Suppressor macrophage (primary cell): ENCODE measurements around the gene BRINP1.
"Not testable (repeated sequence)": the region's sequence is repeated elsewhere in the genome, so short reads cannot be mapped to it uniquely, and the experiment has no call there.

ENCODE experiments used
- DNase-seq, 4 experiments: peaks; one replicate each; pipeline ENCODE4 v3.0.0-alpha.2; 2020 to 2022

The BRINP1 gene

DNA sequence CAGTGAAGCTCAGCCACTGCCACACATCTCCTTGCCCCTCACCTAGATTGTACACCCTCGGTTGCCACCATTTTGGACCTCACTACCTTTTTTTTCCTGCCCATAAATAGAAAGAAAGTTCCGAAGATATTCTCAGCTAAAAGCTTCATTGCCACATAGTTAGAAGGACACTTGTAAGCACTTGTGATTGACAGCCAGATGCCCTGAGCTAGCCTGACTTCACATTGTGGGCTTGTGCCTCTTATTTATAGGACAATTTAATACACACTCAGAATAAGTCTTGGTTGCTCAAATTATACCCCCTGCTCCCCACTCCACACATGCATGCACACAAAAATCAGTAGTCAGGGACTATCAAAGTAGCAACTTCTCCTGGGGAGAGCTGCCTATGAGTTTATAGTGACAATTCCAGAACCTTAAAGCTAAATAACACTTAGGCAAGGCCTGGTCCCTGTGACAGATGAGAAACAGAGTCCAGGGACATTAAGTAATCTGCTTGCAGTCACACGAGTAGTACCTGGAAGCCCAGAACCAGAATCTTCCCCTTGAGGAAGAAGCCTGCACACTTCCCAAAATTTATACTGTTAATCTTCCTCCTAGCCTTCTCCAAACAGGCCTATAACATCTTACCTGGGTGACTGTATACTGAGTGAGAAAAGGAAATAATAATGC lies 184.8 kb downstream of the BRINP1 start:
- no peak for DNase-seq

DNA sequence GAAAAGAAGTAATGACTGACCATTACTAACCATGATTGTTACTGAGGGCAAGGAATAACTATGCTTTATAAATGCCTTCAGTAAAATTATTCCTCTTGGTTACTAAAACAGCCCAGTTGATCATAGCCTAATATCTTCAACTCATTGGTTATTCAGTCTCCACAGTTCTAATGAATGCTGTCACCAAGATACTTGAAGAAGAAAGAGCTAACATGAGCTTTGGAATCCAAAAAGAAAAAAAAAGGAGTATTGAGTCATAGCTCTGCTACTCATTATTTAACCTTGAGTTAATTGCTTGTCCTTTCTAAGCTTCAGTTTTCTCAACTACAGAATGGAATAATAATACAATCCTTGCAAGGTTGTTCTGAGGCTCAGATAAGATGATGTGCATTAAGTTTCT lies 187.7 kb downstream of the BRINP1 start:
- no peak for DNase-seq

DNA sequence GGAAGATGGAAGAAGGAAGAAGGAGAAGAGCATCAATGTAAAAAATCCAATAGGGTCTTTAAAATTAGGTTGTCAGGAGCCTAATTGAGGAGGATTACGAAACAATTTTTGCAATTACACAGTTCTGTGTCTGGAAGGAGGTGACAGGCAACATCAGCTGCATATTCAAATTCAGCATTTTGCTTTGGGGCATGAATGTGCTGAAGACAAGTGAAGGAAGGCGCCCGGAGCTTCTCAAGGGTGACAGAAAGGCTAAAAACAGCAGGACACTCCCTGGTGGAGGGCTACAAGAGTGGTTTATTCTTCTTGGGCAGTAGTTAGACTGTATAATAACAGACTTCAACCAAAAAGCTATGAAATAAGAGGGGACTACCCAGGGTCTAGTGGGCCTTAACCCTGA lies 188.3 kb downstream of the BRINP1 start:
- DNase-seq = no peak

DNA sequence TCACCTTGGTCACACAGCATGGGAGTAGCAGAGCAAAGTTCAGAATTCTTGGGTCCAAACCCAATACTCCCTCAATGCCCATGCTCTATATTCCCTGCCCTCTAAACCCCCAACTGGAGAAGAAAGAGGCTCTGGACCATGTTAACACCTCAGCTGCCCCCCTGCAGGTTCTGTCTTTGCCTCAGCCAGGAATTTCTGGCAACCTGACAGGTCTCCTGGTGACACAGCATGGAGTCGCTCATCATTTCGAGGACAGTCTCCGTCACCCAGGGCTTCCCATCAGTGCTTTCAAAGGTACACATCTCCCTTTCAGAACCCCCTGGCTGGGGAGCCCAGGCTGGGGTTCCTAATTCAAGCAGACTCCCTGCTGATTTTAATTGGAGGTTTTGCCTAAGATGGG lies 189.5 kb downstream of the BRINP1 start:
- DNase-seq = no peak

DNA sequence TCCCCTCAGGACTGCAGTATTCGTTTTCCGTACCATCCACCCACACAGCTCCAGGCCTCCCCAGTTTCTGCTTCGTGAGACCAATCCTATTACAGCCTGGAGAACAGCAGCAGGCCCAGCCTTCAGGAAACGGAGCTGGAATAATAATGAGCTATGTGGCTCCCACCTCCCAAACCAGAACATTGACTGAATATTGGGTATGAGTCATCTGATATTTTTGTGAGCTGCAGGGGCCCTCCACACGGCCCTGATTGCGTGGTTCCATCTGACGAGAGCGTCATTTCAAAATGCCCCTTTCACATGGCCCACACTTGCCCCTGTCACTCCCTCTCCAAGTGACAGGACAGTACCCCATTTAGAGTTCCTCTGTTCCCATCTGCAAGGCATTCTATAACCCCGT lies 192.0 kb downstream of the BRINP1 start:
- DNase-seq = no peak

DNA sequence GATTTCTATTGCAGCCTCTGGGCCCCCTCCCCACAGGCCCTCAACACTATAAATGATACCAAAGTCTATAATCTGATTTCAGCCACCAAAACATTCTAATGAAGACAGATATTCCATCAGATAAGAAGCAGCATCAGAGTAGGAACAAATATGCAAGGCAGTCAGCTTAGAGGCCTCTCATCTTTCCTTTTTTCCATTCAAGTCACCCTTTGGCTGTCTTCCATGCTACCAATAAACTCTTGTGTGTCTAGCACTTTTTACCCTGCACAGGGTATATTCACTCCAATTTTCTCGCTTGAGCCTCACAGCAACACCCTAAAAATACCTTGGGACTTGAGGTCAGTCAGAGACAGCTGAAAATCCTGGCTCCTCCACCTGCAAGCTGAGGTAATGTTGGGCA lies 193.7 kb downstream of the BRINP1 start:
- no peak for DNase-seq

DNA sequence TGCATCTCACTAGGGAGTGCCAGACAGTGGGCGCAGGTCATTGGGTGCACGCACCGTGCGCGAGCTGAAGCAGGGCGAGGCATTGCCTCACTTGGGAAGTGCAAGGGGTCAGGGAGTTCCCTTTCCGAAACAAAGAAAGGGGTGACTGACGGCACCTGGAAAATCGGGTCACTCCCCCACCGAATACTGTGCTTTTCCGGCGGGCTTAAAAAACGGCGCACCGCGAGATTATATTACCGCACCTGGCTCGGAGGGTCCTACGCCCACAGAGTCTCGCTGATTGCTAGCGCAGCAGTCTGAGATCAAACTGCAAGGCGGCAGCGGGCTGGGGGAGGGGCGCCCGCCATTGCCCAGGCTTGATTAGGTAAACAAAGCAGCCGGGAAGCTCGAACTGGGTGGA lies 200.0 kb downstream of the BRINP1 start:
- DNase-seq = not testable (repeated sequence)

DNA sequence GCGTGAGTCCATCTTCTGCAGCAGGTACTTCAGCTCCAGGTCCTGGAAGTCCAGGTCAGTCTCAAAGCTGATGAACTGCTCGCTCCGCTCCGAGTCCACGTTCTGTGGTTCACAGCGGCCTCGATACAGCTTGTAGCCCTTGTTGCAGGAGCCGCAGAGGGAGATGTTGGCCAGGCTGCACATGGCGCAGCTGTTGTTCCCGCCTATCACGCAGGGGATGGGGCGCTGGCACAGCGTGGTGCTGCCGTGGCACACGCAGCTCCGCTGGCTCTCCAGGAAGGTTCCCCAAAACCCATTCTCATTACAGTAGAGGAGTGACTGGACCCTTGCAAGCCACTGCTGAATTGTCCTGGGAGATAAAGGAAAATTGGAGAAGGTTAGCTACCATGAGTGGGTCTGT lies 201.4 kb downstream of the BRINP1 start:
- no peak for DNase-seq

DNA sequence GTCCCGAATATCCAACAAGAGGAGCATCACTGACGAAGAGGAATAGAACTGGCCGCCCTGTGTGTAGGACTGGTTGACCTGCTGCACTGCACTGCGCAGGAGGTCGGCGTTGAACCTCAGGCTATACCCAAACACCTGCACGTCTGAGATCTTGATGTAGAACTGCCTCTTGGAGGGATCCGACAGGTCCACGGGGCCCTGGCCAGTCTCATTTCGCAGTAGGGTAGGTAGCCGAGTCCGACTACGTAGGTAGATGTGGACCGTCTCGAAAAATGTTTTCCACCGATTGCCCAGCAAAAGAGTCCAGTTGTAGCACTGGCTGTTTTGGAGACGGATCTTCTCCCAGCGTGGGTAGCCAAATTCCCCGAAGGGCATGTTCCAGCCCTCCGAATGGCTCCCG lies 202.0 kb downstream of the BRINP1 start:
- no peak for DNase-seq

DNA sequence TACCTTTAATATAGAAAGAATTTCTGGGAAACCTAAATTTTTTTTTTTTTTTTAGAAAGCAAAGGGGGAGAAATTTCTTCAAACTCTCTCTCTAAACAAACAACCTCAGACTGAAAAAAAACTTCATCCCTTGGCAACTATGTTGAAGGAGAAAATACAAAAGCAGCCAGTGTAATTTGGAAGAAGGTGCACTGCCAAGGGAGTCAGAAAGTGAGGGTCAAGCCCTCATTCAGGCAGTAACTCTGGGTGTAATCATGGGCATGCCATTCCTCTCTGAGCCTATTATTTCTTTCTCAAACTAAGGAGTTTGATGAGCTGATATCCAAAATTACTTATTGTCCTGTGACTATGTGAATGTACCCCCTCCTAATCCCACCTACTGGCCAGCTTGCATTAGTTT lies 203.1 kb downstream of the BRINP1 start:
- DNase-seq = no peak

DNA sequence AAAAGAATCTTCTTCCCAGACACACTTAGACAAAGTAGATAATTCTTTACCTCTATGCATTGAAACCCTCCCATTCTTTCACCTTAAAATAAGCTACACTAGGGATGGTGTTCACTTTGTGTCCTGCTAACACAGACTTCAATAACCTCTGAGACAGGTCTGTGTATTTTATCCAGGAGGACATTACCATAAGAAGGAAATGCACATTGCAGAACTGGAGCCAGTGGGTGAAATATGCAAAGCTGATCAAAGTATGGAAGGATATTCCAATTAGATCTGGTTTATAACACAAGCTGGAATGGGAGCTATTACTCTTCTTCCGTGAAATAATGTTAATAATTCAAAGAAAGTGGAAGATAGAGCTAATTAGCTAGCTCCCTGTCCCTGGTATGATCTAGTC lies 204.1 kb downstream of the BRINP1 start:
- no peak for DNase-seq

DNA sequence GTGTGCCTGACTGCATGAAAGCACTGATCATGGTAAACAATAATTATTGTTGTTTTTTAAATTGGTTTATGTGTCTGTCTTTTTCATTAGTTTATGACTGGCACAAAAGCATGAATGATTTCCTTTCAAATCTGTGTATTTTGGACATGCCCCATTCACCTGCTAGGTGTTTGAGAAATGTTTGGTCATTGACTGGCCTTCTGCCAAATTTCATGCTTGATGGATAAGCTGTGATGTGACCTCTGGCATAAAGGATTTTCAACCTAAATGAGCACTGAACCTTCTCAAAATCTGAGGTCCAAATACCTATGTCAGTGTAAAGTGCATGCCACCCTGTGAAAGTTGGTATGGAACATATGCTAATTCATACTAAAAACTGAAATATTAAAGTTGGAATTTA lies 204.5 kb downstream of the BRINP1 start:
- DNase-seq = no peak

DNA sequence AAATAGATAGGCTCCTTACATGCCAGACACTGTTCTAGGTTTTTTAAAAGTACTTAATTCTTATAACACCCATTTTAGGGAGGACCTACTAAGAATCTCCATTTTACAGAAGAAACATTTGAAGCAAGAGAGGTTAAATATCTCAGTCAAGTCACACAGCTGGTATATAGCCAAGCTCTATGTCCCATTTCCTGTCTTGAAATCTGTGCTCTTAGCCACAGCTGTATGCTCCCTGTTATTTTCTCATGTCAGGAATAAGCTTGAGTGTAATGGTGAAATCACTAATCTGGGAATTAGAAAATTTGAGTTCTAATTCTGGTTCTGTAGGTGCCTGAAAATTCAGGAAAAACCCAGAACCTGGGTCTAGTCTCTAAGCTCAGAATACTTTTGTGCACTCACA lies 208.7 kb downstream of the BRINP1 start:
- no peak for DNase-seq

DNA sequence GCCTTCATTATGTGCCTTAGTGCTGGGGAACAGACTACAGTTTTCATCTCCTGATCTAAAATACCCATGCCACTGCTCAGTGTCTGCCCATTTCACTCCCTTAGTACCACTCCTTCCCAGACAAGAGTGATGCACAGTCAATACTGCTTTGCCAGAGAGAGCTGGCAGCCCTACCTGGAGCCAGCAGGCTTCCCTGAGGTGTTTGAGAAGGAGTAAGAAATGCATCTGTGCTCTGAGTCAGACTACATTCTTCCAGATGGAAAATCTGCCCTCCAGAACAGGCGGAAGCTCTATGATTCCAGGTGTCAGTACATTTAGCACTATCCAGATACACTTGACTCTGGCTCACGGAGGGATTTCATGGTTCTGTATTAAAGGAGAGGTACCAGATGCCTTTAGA lies 209.8 kb downstream of the BRINP1 start:
- DNase-seq = no peak

DNA sequence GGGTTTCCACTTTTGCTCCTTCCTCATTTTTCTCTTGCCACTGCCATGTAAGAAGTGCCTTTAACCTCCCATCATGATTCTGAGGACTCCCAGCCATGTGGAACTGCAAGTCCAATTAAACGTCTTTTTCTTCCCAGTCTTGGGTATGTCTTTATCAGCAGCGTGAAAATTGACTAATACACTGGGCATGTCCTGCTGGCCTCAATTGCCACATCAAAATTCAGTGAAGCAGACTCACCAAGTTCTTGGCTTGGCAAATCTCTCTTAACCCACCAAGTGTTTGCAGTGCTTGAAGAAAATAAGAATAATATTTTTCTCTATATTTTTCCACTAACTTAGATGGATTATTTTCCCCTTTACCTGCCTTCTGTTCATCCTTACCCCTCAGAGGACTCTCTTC lies 212.0 kb downstream of the BRINP1 start:
- no peak for DNase-seq

DNA sequence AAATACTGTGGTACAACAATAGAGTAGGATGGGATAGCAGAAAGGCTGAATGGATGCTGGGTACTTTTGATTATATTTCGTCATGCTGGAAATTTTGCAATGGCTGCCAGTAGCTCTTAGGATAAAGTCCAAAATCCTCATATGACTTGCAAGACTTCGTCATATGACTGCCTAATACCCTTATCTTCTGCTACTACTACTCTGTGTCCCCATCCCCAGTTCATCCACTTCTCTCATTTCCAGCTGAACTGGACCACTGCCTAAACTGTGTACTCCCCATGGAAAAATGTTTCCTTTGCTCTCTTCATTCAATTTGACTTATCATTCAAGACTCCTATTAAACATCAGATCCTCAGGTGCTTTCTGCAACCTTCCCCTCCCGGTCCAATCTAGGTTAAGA lies 212.9 kb downstream of the BRINP1 start:
- DNase-seq = no peak

DNA sequence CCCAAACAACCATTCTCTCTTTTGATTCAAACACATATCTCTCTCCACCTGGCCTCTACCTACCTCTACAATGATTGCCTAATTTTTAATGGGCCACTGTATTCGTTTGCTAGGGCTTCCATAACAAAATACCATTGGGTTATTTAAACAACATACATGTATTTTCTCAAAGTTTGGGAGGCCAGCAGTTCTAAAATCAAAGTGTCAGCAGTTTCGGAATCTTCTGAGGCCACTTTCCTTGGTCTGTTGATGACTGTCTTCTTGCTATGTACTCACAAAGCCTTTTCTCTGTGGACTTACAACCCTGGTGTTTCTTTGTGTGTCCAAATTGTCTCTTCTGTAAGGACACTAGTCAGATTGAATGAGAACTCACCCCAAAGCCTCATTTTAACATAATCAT lies 214.7 kb downstream of the BRINP1 start:
- no peak for DNase-seq

DNA sequence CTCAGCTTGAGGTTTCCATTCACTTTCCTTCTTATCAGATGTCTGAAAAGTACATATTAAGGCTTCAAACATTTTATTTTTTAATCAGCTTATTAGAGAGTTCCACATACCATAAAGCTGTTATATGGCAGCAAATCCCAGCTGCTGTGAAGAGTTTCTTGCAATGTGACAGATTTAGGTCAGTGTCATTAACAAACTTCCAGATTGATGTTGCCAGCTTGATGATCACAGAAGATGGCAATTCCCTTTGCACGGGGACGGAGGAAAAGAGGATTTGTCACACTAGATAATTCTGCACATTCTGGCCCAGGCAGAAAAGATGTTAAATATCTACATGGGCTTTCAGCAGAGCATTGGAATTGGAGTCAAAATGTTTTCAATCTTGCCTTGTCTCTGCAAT lies 215.8 kb downstream of the BRINP1 start:
- no peak for DNase-seq

DNA sequence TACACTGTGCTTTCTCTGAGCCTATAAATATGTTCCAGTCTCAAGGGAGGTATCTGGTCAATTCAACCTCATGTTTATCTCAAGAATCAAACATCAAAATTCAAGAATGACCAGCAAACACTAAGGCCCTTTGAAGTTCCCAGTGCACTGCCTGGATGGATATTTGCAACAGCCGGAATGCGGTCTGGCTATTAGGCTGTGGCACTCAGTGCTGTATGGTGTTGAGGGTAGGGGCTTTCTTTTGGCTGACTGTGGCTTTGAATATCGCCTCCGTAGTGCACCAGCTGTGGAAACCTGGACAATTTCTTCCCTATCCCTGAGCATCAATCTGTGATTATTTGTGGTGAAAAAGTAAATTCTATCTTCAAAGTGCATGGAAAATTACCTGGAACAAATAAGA lies 220.4 kb downstream of the BRINP1 start:
- no peak for DNase-seq

DNA sequence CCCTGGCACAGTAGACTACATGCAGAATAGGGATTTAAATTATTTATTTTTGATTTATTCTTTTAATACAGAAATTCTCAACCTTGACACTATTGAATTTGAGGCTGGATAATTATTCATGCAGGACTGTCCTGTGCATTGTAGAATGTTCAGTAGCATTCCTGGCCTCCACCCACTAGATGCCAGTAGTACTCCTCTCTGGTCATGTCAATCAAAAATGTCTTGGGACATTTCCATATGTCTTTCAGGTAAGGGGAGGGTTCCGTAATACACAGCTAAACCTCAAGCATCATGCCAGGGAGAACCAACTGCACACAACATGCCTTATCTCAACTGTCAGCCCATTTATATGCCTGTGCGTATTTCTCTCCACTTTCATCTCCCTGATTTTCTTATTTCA lies 231.8 kb downstream of the BRINP1 start:
- DNase-seq = no peak

DNA sequence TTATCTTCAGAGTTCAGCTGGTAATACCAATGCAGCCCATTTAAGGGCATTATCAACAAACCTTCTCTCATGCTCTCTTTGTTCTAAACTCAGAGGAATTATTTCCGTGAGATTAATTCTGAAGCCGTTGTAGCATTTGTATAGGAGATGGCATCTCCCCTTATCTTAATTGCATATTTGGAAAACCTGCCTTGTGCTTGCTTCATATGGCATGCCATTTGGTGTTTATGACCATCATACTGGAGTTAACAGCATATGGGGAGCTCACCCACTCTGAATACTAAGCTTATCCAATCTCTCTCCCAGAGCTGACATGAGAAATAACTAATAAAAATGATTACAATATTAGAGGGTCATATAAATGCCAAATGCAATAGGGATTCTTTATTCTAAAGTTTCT lies 243.2 kb downstream of the BRINP1 start:
- DNase-seq = no peak

DNA sequence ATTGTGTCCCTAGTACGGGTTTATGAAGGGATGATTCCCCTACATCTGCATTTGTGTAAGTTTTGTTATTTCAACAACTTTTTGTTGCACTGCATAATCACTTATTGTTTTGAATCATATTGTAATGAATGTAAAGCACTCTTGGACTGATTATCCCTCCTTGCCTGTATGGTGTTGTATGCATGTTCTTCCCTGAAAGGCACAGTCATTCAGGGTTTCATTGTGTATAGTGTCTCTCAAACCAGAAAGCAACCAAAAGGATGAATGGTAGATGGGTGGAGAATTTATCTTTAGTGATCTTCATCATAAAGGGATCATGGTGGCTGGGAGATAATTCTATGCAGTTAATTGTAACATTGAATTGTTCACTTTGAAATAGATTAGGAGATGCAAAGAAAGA lies 247.3 kb downstream of the BRINP1 start:
- DNase-seq = no peak

DNA sequence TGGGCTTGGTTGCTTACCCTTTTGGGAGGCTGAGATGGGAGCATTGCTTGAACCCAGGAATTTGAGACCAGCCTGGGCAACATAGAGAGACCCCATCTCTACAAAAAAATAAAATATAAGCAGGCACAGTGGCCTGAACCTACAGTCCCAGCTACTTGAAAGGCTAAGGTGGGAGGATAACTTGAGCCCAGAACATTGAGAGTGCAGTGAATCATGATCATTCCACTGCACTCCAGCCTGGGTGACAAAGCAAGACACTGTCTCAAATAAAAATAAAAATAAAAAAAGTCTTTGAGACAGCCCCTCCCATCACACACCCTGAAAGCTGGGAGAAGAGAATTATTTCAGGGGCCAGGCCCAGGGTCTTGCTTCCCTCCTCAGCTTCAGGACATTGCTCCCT lies 251.8 kb downstream of the BRINP1 start:
- DNase-seq = no peak
